Lower leg skin (tissue), 3 donors: ENCODE results near the gene ERCC6.

ENCODE experiments used
- POLR2A ChIP-seq, 2 donors: fragments of 450-650 bp; IDR thresholded peaks; one replicate each; pipeline ENCODE4 v1.6.1; 2016 to 2017; ENCODE audit warnings: antibody characterized with exemption in 2 of 2, mild to moderate bottlenecking in 1 of 2, moderate library complexity in 1 of 2
- TF ChIP-seq, protein P1 (sequence below), 3 donors: fragments of 450-650 bp; IDR thresholded peaks; one replicate each; pipeline ENCODE4 v1.5.1; 2016; ENCODE audit warnings: antibody characterized with exemption in 3 of 3, mild to moderate bottlenecking in 3 of 3, moderate library complexity in 2 of 3

DNA sequence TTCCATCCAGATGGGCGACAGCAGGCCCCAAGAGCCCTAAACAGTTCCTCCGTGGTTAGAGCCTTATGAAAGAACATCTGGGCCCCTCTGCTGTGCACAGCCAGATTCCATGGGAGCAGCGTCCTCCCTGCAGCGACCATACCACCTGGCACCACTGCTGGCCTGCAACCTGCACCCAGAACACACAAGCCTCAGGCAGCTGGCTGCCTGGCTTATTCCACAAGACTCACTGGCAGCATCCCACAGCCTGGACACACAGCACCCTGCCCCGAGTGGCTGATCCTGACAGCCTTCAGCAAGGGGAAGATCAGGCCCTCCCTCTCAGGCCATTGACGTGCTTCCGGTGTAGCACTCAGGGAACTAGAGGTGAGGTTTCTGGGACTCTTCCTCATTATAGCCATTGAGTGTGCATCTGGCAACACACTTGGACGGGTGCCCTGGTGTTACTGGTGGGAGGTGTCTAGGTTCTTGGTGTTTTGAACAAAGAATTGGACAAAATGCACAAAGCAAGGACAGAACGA lies 33.7 kb upstream of the ERCC6 start:
- TF ChIP-seq, protein P1, sequence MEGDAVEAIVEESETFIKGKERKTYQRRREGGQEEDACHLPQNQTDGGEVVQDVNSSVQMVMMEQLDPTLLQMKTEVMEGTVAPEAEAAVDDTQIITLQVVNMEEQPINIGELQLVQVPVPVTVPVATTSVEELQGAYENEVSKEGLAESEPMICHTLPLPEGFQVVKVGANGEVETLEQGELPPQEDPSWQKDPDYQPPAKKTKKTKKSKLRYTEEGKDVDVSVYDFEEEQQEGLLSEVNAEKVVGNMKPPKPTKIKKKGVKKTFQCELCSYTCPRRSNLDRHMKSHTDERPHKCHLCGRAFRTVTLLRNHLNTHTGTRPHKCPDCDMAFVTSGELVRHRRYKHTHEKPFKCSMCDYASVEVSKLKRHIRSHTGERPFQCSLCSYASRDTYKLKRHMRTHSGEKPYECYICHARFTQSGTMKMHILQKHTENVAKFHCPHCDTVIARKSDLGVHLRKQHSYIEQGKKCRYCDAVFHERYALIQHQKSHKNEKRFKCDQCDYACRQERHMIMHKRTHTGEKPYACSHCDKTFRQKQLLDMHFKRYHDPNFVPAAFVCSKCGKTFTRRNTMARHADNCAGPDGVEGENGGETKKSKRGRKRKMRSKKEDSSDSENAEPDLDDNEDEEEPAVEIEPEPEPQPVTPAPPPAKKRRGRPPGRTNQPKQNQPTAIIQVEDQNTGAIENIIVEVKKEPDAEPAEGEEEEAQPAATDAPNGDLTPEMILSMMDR (IDR thresholded peaks at IDR 0.05): no peak
- no peak for TF ChIP-seq POLR2A (IDR thresholded peaks at IDR 0.05)
